Measurements from ENCODE around the gene WSCD2.

The WSCD2 gene

DNA sequence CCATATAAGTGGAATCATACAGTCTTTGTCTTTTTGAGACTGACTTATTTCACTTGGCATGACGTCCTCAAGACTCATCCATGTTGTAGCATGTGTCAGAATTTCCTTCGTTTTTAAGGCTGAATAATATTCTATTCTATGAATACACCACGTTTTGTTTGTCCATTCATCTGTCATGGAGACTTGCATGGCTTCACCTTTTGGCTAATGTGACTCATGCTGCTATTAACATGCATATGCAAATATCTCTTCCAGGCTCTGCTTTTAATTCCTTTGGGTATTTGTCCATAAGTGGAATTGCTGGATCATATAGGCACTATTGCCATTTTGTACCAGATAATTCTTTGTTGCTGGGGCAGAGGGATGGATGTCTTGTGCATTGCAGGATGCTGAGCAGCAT, 19.6 kb upstream of the WSCD2 start:
- no peak for DNase-seq

- DNase-seq: no peak
Measured at GRCh38 chr12:108109954-108110353, 19.1 kb upstream of the WSCD2 start.

- DNase-seq: no peak
Measured at GRCh38 chr12:108110844-108111243, 18.2 kb upstream of the WSCD2 start.

GRCh38 chr12:108112832-108113556, 16.1 kb upstream of the WSCD2 start:
- no peak for DNase-seq

DNA sequence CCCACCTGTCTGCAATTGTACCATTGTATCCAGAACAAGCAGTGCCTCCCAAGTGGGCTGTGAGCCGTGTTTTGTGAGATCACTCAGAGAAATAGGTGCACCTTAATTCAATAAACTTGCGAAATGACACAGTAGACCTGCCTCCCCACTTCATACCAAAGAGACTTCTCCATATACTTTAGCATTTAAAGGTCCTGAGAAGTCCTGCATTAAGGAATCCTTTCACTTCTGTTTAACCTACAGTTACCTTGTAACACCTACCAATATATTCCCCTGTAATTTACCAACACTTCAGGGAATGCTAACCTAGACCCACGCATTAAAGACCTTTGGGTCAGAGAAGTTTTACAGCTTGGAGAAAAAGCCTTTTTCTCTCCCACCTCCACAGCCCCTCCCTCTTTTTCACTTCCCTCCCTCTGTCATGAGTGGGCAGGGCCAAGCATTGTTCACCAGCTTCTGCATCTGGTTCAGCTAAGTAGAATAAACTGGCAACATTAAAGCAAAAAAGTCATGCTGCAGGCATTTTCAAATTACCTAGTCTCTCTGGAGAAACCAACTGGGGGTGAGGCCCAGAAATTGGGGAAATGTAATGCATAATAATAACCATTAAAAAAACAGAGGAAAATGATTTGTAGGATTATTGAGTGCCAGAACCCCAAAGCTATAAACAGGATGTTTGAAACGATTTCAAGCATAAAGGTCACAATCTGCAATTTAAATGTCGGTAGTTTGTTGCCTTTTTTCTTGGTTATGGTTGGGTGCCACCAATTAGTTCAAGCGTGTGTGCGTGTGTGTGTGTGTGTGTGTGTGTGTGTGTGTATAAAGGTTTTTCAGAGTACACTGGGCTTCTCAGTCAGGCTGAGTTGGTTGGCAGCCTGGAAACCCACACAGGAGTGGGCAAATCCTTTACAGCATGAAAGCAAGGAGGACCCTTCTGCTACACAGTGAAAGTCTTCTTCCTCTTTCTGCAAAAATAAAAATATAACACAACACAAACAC, 13.7 kb upstream of the WSCD2 start:
- DNase-seq: no peak

GRCh38 chr12:108116254-108116653, 12.8 kb upstream of the WSCD2 start:
- DNase-seq: no peak

GRCh38 chr12:108116699-108117098, 12.4 kb upstream of the WSCD2 start:
- DNase-seq: no peak

GRCh38 chr12:108117163-108117849, 11.8 kb upstream of the WSCD2 start:
- no peak for DNase-seq

GRCh38 chr12:108117902-108118301, 11.2 kb upstream of the WSCD2 start:
- no peak for DNase-seq

GRCh38 chr12:108119126-108119973, 9.7 kb upstream of the WSCD2 start:
- no peak for DNase-seq

DNA sequence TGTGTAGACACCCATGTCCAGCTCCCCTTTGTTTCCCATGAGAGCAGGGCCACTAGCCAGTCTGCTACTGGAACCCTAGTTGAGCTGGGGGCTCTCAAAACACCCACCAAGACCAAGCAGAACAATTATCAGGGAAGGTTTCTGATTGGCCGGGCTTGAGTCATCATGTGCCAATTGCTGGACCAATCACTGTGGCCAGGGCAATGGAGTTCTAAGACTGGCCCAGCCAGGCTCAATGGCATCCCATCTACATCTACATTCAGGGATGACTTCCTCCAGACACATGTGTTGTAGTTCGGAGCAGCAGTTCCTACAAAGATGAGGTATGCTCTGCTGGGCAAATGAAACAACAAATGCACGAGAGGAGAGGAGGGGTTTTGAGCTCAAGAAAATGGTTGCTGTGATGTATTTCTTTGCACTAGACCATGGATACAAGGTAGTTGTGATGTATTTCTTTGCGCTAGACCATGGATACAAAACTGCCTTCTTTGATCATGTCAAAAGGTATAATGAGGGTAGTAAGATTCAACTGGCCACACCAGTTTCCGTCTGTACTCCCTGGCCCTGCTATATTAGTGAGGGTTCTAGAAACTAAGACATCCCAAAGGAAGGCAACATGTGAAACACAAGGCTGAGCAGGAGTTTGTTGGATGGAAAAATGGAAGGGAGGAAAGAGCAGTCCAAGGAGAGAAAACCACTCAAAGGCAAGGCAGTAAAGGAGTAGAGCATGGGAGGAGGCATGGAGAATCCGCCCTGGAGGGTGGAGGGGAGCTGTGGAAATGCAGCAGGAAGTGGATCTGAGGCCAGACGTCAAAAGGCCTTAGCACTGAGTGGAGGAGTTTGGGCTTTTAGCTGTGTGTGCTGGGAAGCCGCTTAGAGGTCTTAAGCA, 8.9 kb upstream of the WSCD2 start:
- DNase-seq: no peak

DNA sequence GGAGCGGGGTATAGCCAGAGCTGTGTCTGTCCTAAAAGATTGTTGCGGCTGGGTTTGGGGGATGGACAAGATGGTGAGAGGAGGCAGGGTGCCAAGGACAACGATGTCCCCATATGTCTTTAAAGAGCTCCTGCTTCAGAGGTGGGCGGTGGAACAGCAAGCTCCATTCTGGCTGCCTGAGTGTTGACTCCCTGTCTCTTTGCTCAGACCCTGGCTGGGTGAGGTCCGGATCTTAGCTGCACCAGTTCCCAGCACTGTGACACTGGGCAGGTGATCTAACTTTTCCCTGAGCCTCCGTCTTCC, 8.3 kb upstream of the WSCD2 start:
- no peak for DNase-seq

DNA sequence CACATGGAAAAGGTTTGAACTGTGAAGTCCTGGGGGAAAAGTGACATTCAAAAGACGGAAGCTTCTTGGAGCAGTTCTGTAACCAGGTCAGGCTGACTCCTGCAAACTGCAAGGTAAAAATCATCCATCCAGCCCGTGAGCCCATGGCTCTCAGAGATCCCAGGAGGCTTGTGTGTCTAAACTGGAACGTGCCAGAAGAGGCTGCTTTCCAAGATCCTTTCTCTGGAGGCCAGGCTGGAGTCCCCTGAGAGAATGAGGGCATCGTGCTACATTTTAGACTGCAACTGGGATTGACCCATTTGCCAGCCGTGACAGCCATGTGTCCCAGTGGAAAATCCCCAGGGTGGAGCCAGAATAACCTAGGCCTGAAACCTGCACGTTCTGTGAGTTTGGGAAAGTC, 7.8 kb upstream of the WSCD2 start:
- DNase-seq: no peak

- DNase-seq: no peak
Measured at GRCh38 chr12:108121728-108122471, 7.2 kb upstream of the WSCD2 start.

DNA sequence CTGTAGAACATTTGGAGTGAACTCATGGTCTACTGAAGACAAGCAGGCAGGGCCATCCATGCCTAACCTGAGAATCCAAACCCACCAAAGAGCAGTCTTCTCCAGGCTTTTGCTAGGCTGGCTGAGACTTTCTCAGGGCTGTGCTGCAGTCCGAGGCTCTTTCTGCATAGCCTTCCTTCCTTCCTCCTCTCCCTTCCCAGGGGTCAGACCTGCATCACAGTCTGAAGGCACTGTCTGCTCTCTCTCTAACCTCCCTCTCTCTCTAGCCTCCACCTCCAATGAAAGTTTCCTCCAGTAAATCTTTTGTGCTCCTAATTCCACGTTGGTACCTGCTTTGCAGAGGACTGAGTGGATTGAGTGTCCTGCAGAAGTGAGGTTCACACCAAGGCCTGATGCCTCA, 6.4 kb upstream of the WSCD2 start:
- no peak for DNase-seq

- no peak for DNase-seq
Measured at GRCh38 chr12:108123402-108123801, 5.7 kb upstream of the WSCD2 start.

DNA sequence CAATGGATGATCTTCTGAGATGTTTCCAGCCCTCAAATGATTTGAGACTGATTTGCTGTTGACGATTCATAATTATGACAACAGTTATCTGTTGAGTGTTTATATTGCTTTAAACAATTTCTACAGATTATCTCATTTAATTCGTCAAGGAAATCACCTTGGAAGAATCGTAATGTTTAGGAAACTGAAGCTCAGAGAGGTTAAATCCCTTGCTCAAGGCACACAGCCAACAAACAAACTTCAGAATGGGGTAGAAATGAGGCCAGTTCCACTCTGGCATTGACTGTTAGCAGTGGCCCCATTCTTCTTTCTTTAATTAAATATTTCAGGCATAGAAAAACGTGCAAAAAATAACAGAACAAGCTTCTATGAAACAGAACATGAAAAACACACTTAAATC, 4.0 kb upstream of the WSCD2 start:
- no peak for DNase-seq

DNA sequence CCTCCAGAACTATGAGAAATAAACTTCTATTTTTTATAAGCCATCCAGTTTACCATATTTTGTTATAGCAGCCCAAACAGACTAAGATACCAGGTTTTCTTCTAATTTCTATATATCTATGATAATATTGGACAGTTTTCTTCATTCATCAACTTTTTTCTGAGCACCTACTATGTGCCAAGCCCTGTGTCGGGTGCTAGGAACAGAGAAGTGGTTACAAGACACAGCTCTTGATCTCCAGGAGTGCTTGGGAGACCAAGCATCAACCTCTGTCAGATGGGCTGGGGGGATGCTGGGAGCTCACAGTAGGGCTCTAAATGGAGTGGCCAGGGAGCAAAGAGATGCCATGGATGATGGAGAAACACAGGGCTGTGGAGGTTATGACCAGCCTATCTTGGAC, 2.9 kb upstream of the WSCD2 start:
- no peak for DNase-seq

DNA sequence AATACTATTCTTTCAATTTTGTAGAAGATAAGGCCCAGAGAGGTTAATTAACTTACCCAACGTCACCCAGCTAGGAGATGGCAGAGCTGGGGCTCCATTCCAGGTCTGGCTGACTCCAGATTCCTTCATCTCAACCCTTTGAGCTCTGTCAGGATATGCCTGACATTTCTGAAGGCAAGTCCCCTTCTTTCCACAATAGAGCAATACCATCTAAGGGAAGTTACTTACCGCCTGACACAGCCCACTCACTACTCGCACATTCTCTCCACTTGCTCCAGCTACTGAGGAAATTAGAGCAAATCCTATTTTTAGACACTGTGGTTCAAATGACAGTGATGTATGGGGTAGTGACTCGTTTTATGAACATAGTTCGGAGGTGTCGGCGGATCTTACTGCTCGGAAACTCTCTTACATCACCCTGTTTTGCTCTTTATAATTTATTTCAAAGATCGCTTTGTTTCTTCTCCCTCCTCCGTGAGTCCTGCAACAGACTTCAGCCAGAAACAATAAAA, 2.0 kb upstream of the WSCD2 start:
- no peak for DNase-seq

DNA sequence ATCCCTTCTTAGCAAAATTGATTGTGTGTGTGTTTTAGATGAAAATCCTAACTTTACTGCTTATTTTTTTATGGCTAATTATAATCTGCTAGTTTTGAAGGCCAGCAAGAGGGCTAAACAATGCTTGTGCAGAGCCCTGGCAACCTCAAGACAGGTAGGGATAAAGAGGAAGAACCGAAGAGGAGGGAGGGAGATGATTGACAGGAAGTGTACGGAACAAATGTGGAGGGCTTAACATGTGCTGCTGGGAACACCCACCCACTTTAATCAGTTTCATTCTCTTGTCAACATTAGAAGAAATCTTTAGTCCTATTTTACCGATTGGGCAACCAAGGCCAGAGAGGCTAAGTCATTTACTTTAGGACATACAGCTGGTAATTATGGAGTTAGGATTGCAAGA, 1.4 kb upstream of the WSCD2 start:
- no peak for DNase-seq

Data from activated CD8-positive, alpha-beta memory T cell treated with anti-CD3 and anti-CD28 coated beads for 24 hours (primary cell).